Measurements from ENCODE around the gene PHAX.
A peak's percentile ranks its signal among the peaks of the same experiment; 100 is the strongest.
"Not testable (repeated sequence)": the region's sequence is repeated elsewhere in the genome, so short reads cannot be mapped to it uniquely, and the experiment has no call there.

PHAX gene

DNA sequence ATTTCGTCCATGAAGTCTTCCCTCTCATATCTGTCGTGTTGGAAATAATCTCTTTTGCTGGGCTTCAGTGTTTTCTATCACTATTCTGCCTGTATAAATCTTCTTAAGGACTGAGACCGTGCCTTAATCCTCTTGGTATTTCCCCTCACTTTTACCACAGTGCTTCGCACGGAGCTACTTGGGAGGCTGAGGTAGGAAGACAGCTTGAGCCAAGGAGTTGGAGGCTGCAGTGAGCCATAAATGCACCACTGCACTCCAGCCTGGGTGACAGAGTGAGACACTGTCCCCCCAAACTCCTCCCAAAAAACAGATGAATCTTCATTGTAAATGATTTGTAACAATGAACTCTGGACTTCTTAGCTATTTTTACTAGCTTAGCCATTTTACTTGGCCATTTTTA, 57.8 kb downstream of the PHAX start:
- peak; percentile 34 for DNase-seq

DNA sequence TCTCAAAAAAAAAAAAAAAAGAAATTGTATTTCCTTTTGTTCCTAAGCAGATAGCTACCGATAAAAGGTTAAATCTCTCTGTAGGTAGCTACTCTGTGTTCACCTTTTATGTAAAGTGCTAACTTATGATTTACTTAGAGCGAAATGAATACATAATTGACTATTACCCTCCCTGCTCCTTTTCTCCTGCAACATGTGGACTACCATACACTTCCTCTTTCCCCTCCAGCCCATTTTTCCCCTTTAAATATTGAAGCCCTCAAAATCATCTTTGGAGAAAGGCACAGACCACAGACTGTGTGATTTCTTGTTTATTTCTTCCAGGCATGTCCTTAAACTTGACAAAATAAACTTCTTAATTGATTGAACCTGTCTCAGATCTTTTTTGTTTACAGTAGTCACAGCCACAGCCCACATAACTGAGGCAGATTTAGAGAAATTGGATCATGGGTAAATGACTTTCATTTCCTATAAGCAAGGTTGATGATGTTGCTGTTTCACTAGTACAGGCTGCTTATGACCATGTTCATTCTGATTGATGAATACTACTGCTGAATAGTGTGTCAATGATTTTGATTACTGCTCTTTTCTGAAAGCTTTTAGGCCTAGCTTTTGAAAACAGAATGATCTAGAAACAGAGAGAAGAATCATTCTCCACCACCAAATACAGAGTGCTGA, 59.2 kb downstream of the PHAX start:
- DNase-seq = no peak

DNA sequence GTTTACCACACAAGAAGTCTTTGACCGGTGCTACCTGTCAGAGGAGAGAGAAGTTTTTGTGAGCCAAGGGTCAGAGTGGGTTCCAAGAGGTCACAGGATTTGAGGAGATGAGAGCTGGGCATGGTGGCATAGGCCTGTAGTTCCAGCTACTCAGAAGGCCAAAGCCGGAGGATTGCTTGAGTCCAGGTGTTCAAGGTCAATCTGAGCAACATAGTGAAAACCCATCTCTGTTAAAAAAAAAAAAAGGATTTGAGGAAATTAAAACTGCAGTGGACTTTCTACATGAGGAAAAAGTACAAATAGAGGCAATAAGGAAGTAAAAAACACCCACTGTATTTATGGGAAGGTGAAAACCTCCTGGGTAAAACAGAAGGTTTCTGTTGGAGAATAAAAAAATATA, 63.8 kb downstream of the PHAX start:
- no peak for DNase-seq

GRCh38 chr5:126670109-126670508, 69.4 kb downstream of the PHAX start:
- DNase-seq = not testable (repeated sequence)

DNA sequence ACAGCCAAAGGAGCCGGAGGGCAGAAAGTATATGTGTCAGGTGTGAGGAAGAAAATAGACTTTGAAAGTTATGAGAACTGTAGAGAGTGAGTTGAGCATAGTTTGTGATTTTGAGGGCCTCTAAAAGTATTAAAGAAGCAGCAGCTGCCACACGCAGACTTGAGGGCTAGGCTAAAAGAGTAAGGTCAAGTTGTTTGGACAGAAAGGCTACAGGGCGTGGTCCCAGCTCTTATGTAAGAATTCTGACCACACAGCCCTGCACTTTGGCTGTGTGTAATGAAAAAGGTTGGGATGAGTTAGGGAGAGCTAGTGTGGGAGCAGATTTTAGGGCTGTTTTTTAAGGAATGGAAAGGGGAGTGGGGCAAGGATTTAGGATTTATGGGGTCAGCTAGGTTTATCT, 70.9 kb downstream of the PHAX start:
- not testable (repeated sequence) for DNase-seq

DNA sequence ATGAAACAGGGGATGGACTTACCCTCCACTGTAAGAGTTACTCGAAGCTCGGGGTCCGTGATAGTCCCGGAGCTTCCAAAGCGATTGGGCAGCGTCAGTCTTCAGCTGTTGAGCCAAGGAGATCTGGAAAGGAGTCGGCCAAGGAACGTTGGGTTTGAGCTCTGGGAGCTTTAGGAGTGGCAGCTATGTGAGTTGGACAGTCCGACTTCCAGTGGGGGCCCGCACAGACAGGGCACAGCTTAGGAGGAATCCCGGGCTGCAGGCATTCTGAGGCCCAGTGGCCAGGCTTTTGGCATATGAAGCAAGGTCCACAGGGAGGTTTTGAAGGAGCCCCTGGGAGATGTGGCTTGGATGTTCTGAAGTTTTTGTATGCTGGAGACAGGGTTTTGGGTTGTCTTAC, 72.7 kb downstream of the PHAX start:
- DNase-seq = no peak

- DNase-seq = no peak
Observed at GRCh38 chr5:126674145-126674544, 73.4 kb downstream of the PHAX start.

DNA sequence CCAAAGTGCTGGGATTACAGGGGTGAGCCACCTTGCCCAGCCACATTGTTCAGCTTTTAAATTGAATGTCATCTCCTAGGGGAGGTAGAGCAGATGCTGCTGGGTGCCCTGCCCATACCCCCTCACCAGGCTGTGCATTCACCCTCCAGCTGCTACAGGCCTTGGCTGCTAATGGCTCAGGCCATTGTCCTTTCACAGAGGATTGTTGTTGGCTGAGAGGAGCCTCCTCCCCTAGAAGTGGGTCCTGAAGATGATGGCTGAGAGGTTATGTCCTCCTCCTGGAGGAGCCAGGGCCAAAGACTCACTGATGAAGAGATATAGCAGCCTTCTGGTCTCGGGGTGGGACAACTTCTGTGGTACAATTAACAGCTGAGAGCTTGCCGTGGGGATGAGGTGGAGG, 74.6 kb downstream of the PHAX start:
- no peak for DNase-seq

GRCh38 chr5:126676195-126676624, 75.5 kb downstream of the PHAX start:
- peak; percentile 55 for DNase-seq
